PC-3 (cell line): Measurements from ENCODE around the gene NIN.

Source experiments
- EZH2 ChIP-seq: fragments of 300-600 bp; sonication (generic); IDR thresholded peaks from one replicate; pipeline ENCODE4 v1.6.1; 2017; ENCODE audit warnings: antibody characterized with exemption, mild to moderate bottlenecking, low read length; ENCODE audit not compliant: unreplicated experiment
- EZH2phosphoT487 ChIP-seq: fragments of 300-600 bp; sonication (generic); IDR thresholded peaks from 2 replicates; pipeline ENCODE4 v1.6.1; 2018; ENCODE audit warnings: mild to moderate bottlenecking, antibody characterized with exemption, low read length, borderline replicate concordance
- TF ChIP-seq, protein P1 (sequence below): fragments of 300-600 bp; sonication (generic); conservative IDR thresholded peaks from 2 replicates; pipeline ENCODE4 v1.5.1; 2017; ENCODE audit warnings: antibody characterized with exemption, low read depth, mild to moderate bottlenecking, low read length

DNA sequence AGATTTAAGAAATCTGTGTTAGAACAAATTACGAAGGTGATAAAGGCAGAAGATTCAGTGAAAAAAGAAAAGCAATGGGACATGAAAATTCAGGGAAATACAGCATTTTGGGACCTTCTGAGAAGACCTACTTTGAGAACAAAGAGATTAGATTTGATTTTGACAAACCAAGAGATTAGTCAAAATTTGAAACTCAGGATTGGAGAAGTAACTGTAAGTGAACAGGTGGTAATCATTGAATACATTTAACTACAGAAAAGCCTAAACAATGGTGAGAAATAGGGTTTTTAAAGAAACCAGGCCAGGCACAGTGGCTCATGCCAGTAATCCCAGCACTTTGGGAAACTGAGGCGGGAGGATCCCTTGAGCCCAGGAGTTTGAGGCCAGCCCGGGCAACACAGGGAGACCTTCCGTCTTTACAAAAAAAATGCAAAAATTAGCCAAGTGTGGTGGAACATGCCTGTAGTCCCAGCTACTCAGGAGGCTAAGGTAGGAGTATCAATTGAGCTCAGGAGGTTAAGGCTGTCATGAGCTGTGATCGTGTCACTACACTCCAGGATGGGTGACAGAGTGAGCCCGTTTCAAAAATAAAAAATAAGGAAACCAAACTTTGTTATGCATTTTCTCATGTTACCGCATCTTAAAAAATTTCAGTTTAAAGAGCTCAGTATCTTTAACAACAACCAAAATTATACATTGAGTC is 154.0 kb downstream of the NIN start:
- TF ChIP-seq, protein P1, sequence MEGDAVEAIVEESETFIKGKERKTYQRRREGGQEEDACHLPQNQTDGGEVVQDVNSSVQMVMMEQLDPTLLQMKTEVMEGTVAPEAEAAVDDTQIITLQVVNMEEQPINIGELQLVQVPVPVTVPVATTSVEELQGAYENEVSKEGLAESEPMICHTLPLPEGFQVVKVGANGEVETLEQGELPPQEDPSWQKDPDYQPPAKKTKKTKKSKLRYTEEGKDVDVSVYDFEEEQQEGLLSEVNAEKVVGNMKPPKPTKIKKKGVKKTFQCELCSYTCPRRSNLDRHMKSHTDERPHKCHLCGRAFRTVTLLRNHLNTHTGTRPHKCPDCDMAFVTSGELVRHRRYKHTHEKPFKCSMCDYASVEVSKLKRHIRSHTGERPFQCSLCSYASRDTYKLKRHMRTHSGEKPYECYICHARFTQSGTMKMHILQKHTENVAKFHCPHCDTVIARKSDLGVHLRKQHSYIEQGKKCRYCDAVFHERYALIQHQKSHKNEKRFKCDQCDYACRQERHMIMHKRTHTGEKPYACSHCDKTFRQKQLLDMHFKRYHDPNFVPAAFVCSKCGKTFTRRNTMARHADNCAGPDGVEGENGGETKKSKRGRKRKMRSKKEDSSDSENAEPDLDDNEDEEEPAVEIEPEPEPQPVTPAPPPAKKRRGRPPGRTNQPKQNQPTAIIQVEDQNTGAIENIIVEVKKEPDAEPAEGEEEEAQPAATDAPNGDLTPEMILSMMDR, result no peak
- TF ChIP-seq EZH2 (no peak), EZH2phosphoT487 (no peak)
